ENCODE results near the gene EID2B. TPM values are rescaled to one million over a fixed set of nuclear protein-coding genes. Genes with fewer than 3 reads are reported as not detected.

Gene EID2B
- total RNA-seq, 1 donor from 2014 or later, result 4.0 TPM

DNA sequence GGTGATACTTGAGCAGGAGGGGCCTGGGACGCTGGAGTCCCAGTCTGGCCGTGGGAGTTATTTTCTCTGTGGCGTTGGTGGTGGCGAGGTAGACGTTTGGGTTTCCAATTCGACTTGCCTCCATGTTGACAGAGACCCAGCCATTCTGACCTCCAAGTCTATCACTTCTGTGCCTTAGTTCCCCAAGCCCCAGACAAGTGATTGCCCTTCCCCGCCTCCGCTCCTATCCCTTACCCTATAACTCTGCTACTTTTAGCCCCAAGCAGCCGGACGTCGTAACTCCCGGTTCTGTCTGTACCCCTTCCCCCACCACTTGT, 51.5 kb downstream of the EID2B start:
- peak overlapping the region; percentile 85 for H3K4me3 Mint-ChIP-seq
- peak overlapping the region; percentile 98 for H3K27ac Mint-ChIP-seq
- H3K9me3 Mint-ChIP-seq, result no peaks in the 10 kb centered on the region
- TF ChIP-seq, protein P1, sequence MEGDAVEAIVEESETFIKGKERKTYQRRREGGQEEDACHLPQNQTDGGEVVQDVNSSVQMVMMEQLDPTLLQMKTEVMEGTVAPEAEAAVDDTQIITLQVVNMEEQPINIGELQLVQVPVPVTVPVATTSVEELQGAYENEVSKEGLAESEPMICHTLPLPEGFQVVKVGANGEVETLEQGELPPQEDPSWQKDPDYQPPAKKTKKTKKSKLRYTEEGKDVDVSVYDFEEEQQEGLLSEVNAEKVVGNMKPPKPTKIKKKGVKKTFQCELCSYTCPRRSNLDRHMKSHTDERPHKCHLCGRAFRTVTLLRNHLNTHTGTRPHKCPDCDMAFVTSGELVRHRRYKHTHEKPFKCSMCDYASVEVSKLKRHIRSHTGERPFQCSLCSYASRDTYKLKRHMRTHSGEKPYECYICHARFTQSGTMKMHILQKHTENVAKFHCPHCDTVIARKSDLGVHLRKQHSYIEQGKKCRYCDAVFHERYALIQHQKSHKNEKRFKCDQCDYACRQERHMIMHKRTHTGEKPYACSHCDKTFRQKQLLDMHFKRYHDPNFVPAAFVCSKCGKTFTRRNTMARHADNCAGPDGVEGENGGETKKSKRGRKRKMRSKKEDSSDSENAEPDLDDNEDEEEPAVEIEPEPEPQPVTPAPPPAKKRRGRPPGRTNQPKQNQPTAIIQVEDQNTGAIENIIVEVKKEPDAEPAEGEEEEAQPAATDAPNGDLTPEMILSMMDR (IDR thresholded peaks at IDR 0.05; ENCODE audit: unreplicated experiment), result no peak
- peaks cover 14% of the 10 kb centered on the region for H3K36me3 Mint-ChIP-seq
- no peak for DNase-seq (ENCODE audit: low spot score in 2 of 2, unreplicated experiment in 2 of 2)
- no peaks in the 10 kb centered on the region for H3K27me3 Mint-ChIP-seq (ENCODE audit: low read depth)
- H3K4me1 Mint-ChIP-seq, result peaks cover 22% of the 10 kb centered on the region

Other genes starting within 250 kb of the EID2B start
- gene IFNL1, start 236.4 kb downstream of the EID2B start, total RNA-seq, result not detected in 3 replicates
- gene LRFN1, start 212.0 kb downstream of the EID2B start, total RNA-seq, result 19.1 to 20.6 TPM (median 20.4 TPM) in 3 replicates
- gene GMFG, start 196.8 kb downstream of the EID2B start, total RNA-seq, result not detected in 3 replicates
- gene SAMD4B, start 190.4 kb downstream of the EID2B start, total RNA-seq, result 128 to 143 TPM (median 133 TPM) in 3 replicates
- gene PAF1, start 141.7 kb downstream of the EID2B start, total RNA-seq, result 41.4 to 47.8 TPM (median 42.9 TPM) in 3 replicates
- gene MED29, start 141.5 kb downstream of the EID2B start, total RNA-seq, result 35.6 to 39.2 TPM (median 36.1 TPM) in 3 replicates
- gene ZFP36, start 126.0 kb downstream of the EID2B start, total RNA-seq, result 111 to 113 TPM (median 111 TPM) in 3 replicates
- gene PLEKHG2, start 120.2 kb downstream of the EID2B start, total RNA-seq, result 160 to 172 TPM (median 164 TPM) in 3 replicates
- gene RPS16, start 96.9 kb downstream of the EID2B start, total RNA-seq, result 1,616 to 1,722 TPM (median 1,707 TPM) in 3 replicates
- gene SUPT5H, start 87.3 kb downstream of the EID2B start, total RNA-seq, result 127 to 136 TPM (median 129 TPM) in 3 replicates
- gene TIMM50, start 52.0 kb downstream of the EID2B start, total RNA-seq, result 69.3 to 78.9 TPM (median 70.7 TPM) in 3 replicates
- 0.40 to 0.53 TPM (median 0.50 TPM) in 3 replicates for gene DLL3, start 33.9 kb downstream of the EID2B start, total RNA-seq
- gene SELENOV, start 17.7 kb downstream of the EID2B start, total RNA-seq, result 0.60 to 0.81 TPM (median 0.78 TPM) in 3 replicates
- gene EID2, start 7.3 kb upstream of the EID2B start, total RNA-seq, result 18.8 to 22.6 TPM (median 19.7 TPM) in 3 replicates
- not detected in 3 replicates for gene LGALS13, start 69.7 kb upstream of the EID2B start, total RNA-seq
- gene LGALS16, start 123.1 kb upstream of the EID2B start, total RNA-seq, result not detected in 3 replicates
- gene LGALS14, start 171.6 kb upstream of the EID2B start, total RNA-seq, result 0.71 to 0.92 TPM (median 0.72 TPM) in 3 replicates
- gene CLC, start 205.2 kb upstream of the EID2B start, total RNA-seq, result not detected in 3 replicates
- not detected in 3 replicates for gene LEUTX, start 246.0 kb upstream of the EID2B start, total RNA-seq

Measured in mesothelial cell of epicardium (in vitro differentiated cells).